RWPE1 (cell line): Measurements from ENCODE around the gene DCTN2.

Source experiments
- CTCF ChIA-PET: fragments of 350-600 bp; sonication (Branson Sonifier 250); formaldehyde crosslinking; extraction: SDS; loops from one replicate; lab custom pipeline; 2021; lab: Yijun Ruan, JAX
- POLR2A ChIA-PET: fragments of 400-600 bp; formaldehyde crosslinking; extraction: SDS; loops from one replicate; lab custom pipeline; 2020; ENCODE audit warnings: antibody characterized with exemption; ENCODE audit not compliant: low non-redundant PET; lab: Yijun Ruan, JAX
- DNase-seq: peaks from one replicate; pipeline ENCODE4 v3.0.0; 2012; ENCODE audit warnings: low spot score
- H3K27ac ChIP-seq: fragments of 450-650 bp; 2 replicates; pipeline ENCODE4 v1.5.1; 2017
- TF ChIP-seq, protein P1 (sequence below): fragments of 450-650 bp; conservative IDR thresholded peaks from 2 replicates; pipeline ENCODE4 v1.5.1; 2017; ENCODE audit warnings: low read depth, mild to moderate bottlenecking

DCTN2 gene

DNA sequence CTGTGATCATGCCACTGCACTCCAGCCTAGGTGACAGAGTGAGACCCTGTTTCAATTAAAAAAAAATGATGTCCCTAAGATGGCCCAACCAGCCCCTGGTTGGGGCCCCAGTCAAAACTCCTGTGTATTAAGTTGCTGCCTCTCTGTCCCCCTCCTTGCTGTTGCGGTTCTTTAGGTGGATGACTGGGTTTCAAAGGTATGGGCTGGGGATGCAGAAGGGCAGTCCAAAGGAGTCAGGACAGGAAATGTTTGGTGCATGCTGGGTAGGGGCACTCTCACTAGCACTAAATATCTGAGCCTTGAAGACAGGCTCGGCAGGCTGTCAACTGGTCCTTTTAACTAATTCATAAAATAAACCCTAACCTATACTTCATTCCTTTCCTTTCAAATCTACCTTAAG lies 32.0 kb upstream of the DCTN2 start:
- no peak overlapping the region for H3K27ac ChIP-seq
- TF ChIP-seq, protein P1, sequence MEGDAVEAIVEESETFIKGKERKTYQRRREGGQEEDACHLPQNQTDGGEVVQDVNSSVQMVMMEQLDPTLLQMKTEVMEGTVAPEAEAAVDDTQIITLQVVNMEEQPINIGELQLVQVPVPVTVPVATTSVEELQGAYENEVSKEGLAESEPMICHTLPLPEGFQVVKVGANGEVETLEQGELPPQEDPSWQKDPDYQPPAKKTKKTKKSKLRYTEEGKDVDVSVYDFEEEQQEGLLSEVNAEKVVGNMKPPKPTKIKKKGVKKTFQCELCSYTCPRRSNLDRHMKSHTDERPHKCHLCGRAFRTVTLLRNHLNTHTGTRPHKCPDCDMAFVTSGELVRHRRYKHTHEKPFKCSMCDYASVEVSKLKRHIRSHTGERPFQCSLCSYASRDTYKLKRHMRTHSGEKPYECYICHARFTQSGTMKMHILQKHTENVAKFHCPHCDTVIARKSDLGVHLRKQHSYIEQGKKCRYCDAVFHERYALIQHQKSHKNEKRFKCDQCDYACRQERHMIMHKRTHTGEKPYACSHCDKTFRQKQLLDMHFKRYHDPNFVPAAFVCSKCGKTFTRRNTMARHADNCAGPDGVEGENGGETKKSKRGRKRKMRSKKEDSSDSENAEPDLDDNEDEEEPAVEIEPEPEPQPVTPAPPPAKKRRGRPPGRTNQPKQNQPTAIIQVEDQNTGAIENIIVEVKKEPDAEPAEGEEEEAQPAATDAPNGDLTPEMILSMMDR, result no peak
- DNase-seq, result no peak
- ChIA-PET POLR2A (no interaction called here), CTCF (no interaction called here)

DNA sequence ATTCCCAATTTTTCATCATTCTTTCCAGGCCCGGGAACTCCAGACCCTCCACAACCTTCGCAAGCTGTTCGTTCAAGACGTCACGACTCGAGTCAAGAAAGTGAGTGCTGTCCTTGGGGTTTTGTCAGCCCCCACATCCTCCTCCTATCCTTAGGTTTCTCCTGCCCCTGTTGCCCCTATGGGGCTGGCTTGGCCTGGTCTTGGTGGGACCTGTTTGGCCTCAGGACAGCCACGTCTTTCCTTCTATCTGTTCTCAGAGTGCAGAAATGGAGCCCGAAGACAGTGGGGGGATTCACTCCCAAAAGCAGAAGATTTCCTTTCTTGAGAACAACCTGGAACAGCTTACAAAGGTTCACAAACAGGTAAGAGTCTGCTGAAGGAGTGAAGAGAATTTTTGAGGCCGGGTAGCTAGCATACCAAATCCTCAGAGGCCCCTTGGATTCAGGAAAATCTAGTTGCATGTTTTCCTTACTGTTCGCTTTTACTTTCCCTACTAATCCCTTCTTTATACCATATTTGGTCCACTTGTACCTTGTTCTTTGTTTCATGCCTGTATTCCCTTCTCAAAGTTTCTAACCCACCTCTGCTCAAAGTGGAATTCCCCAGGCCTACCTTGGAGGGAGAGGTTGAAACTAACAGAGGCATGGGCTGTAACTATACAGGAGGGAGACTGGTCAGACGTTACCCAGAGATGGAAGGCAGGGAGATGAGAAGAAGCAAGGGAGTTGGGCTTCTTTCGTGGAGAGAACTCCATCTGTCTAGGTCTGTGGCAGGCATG lies 31.2 kb upstream of the DCTN2 start:
- ChIA-PET CTCF (no interaction called here), POLR2A (no interaction called here)
- H3K27ac ChIP-seq, result no peak overlapping the region
- TF ChIP-seq, protein P1, result no peak
- DNase-seq, result no peak

DNA sequence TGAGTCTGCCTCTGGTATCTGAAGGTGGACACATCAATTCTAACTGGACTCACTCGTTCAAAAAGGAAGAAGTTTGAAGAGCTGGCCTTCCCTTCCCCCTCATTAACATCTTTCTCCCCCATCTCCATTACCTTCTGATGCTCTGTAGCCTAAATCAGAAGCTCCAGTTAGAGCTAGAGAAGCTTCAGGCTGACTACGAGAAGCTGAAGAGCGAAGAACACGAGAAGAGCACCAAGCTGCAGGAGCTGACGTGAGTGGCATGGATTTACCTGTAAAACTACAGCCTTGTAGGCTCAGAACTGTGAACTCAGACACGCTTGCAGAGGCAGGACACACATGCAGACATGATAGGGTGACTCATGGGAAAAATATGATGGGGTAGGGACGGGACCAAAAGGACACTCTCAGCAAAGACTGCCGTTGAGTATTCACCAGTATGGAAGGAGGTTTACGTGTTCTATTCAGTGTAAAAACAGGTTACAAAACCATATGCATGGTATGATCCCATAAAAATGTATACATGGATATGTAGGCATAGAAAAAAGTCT lies 29.7 kb upstream of the DCTN2 start:
- H3K27ac ChIP-seq, result no peak overlapping the region
- DNase-seq, result no peak
- TF ChIP-seq, protein P1, result no peak
- POLR2A ChIA-PET, result no interaction called here
- CTCF ChIA-PET, result no interaction called here

DNA sequence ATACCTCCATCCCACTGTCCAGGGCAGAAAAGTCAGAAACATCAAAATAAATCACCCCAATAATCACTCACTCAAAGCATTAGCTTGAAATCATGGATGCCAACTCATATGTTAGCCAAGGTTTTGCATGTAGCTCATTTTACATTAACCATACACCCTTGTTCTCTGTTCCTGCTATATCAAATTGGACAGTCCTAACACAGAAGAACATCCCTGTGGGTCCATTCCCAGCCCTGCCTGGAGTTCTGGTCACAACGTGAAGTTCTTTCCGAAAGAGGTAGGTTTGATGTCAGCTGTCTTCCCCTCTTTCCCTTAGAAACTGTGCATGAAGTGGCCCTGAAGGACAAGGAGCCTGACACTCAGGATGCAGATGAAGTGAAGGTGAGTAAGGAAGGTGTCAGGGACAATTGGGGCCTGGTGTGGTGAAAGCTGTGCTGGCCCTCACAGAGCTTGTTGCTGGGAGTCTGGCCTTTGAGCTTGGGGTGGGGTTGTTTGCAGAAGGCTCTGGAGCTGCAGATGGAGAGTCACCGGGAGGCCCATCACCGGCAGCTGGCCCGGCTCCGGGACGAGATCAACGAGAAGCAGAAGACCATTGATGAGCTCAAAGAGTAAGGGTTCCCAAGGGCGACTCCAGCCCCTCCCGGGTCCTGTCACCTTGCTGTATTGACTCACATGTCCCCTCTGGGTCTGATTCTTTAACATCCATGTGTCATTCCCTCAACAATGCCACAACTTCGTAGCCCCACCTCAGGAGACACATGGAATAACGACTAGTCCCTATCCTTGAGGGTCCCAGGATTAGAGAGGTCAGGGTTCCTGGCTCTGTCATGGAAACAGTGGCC lies 29.0 kb upstream of the DCTN2 start:
- CTCF ChIA-PET, result interaction anchor here (0.6 kb wide), 1 partner anchor 10 kb away, joined by 3 read pairs; no protein-coding TSS in a partner anchor

DNA sequence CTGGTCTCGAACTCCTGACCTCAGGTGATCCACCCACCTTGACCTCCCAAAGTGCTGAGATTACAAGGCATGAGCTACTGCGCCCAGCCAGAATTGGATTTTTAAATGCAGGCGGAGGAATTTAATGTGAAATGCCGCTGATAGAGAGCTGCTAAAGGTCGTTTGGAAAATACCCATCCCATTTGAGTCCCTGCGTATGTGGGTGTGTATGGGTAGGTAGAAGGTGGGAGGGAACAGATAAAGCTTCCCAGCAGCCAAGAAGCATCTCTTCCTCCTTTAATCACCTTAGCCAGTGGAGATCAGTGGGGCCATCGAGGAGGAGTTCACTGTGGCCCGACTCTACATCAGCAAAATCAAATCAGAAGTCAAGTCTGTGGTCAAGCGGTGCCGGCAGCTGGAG lies 27.8 kb upstream of the DCTN2 start:
- TF ChIP-seq, protein P1, result no peak
- ChIA-PET CTCF (interaction anchor here (0.6 to 1.1 kb wide), 3 partner anchors 9 to 1367 kb away, joined by 3 to 5 read pairs (median 3); no protein-coding TSS in a partner anchor), POLR2A (no interaction called here)
- no peak for DNase-seq
- no peak overlapping the region for H3K27ac ChIP-seq

More for the DNA sequence above, 29.0 kb upstream of the DCTN2 start:
- no peak for DNase-seq
- TF ChIP-seq, protein P1, result no peak
- POLR2A ChIA-PET, result no interaction called here
- no peak overlapping the region for H3K27ac ChIP-seq
